Left ventricle myocardium inferior (tissue), 1 donor: ENCODE results near the gene ACAT2. TPM values are rescaled to one million over a fixed set of nuclear protein-coding genes. Genes with fewer than 3 reads are reported as not detected.
"Not testable (repeated sequence)": the region's sequence is repeated elsewhere in the genome, so short reads cannot be mapped to it uniquely, and the experiment has no call there.

Source experiments
- DNase-seq: peaks from one replicate; pipeline ENCODE4 v3.0.0-alpha.2; 2020
- H3K27ac ChIP-seq: fragments of 200-600 bp; replicated peaks from 2 replicates; pipeline ENCODE4 v1.8.0; 2021
- H3K27me3 ChIP-seq: fragments of 200-600 bp; 2 replicates; pipeline ENCODE4 v1.8.0; 2021; ENCODE audit warnings: low read depth
- H3K36me3 ChIP-seq: fragments of 200-600 bp; 2 replicates; pipeline ENCODE4 v1.8.0; 2021
- H3K4me1 ChIP-seq: fragments of 200-600 bp; 2 replicates; pipeline ENCODE4 v1.8.0; 2021
- H3K4me3 ChIP-seq: fragments of 200-600 bp; 2 replicates; pipeline ENCODE4 v1.8.0; 2021; ENCODE audit warnings: mild to moderate bottlenecking, moderate library complexity
- H3K9me3 ChIP-seq: fragments of 200-600 bp; replicated peaks from 2 replicates; pipeline ENCODE4 v1.8.0; 2021
- CTCF ChIP-seq: fragments of 200-600 bp; IDR thresholded peaks from 2 replicates; pipeline ENCODE4 v1.8.0; 2021; ENCODE audit warnings: antibody characterized with exemption, mild to moderate bottlenecking, borderline replicate concordance
- intact Hi-C: fragments of 100-400 bp; cut with micrococcal nuclease; formaldehyde crosslinking; loops from one replicate; pipeline ENCODE4 v1.11.0; 2022
- long read RNA-seq: library from polyadenylated mRNA; unstranded; transcript quantifications from one replicate; pipeline ENCODE4 v2.0.0, GENCODE V29; 2021
- total RNA-seq: library from RNA; stranded (reverse); fragmentation: NEBNext Ultra II Directional; extraction: Animal tissue kit (Norgen Biotek cat#: 25700); gene quantifications from one replicate; pipeline ENCODE4 v1.2.1, GENCODE V29; 2021
- donor health status: DM: no; HTN: yes; CAD: no; lungs with severe emphysema.

Gene ACAT2
- total RNA-seq: 5.2 TPM
- long read RNA-seq, transcript ACAT2-201 (9 exons, 3,180 nt): major isoform, 5 of 5 reads
- long read RNA-seq, partial matches to known transcripts: 0 of 5 reads
- long read RNA-seq, other reads (novel, unspliced or antisense): 0 of 5 reads

- intact Hi-C loops: no loop called here
- Histone ChIP-seq H3K27ac (peak within 1 kb of the TSS; percentile 99), H3K36me3 (peaks cover 35% of the 10 kb centered on the region), H3K4me1 (peaks cover 28% of the 10 kb centered on the region), H3K4me3 (peak within 1 kb of the TSS; percentile 87), H3K27me3 (no peaks in the 10 kb centered on the region), H3K9me3 (no peaks in the 10 kb centered on the region)
- TF ChIP-seq CTCF: peak; percentile 32
- DNase-seq: peak; percentile 95
Observed at GRCh38 chr6:159761873-159762680, at the start of gene ACAT2. TSS of gene ACAT2 (plus strand) at chr6:159762045. CDS start at chr6:159762088, 43 bp downstream.

GRCh38 chr6:159712389-159712788, 49.5 kb upstream of the ACAT2 start:
- H3K27me3 ChIP-seq, H3K9me3 ChIP-seq, intact Hi-C loops, H3K4me3 ChIP-seq, H3K36me3 ChIP-seq, H3K27ac ChIP-seq, DNase-seq: not testable (repeated sequence)
- H3K4me1 ChIP-seq: peaks cover 34% of the 10 kb centered on the region

DNA sequence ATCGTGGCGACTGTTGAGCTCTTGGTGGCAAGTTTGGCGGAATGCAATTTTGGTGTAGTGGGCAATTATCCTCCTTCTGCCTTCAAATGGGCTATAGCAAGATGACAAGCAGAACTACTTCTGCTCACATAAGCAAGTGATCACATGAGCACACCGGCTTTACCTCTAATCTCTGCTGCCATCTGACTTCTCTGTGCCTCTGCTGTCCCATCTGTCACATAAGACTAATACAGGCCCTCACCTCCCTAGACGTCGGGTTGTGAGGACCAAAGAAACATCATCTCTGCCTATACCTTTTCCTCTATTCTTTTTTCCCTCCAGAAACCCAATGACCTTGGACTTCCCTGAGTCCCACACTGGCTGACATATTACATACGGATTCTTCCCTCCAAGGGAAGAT, 47.9 kb upstream of the ACAT2 start:
- Histone ChIP-seq H3K4me3 (no peak overlapping the region), H3K9me3 (peaks cover 4% of the 10 kb centered on the region), H3K27me3 (no peaks in the 10 kb centered on the region), H3K4me1 (peaks cover 41% of the 10 kb centered on the region), H3K27ac (no peak overlapping the region), H3K36me3 (no peaks in the 10 kb centered on the region)
- no peak for DNase-seq
- intact Hi-C loops: no loop called here
- no peak for TF ChIP-seq CTCF

DNA sequence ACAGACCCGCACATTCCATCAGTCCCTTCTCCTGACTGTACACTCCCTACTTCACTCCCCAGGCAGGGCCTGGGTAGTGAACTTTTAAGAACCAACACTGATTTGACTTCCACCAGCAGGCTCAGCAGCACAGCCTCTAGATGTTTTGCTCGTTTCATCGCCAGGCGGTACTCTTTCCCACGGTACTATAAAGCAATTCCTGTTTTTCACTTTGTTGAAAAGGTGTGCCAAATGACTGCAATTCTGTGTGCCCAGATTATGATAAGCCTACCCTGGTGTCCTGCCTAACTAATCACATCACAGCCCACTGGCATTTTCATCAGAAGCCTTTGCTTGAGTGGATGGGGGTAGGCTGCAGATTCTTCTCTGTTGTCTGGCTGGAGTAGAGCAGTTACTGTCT, 47.4 kb upstream of the ACAT2 start:
- Histone ChIP-seq H3K27ac (peak overlapping the region; percentile 80), H3K4me1 (peaks cover 41% of the 10 kb centered on the region), H3K9me3 (peaks cover under 1% of the 10 kb centered on the region), H3K36me3 (no peaks in the 10 kb centered on the region), H3K4me3 (no peak overlapping the region), H3K27me3 (no peaks in the 10 kb centered on the region)
- no peak for DNase-seq
- intact Hi-C loops: no loop called here
- TF ChIP-seq CTCF: no peak

GRCh38 chr6:159715166-159715565, 46.7 kb upstream of the ACAT2 start:
- no peaks in the 10 kb centered on the region for H3K9me3 ChIP-seq
- TF ChIP-seq CTCF: no peak
- no peaks in the 10 kb centered on the region for H3K36me3 ChIP-seq
- H3K4me1 ChIP-seq: peaks cover 41% of the 10 kb centered on the region
- H3K4me3 ChIP-seq: no peak overlapping the region
- DNase-seq: no peak
- intact Hi-C loops: no loop called here
- no peaks in the 10 kb centered on the region for H3K27me3 ChIP-seq
- H3K27ac ChIP-seq: peak overlapping the region; percentile 80

DNA sequence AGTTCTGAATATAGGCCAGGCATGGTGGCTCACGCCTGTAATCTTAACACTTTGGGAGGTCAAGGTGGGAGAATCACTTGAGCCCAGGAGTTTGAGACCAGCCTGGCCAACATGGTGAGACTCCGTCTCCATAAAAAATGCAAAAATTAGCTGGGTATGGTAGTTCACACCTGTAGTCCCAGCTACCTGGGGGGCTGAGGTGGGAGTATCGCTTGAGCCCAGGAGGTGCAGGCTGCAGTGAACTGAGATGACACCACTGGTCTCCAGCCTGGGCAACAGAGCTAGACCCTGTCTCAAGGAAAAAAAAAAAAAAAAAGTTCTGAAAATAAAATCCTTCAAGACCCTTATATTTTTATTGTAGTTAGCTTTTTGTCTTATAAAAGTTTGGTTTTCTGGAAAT, 46.2 kb upstream of the ACAT2 start:
- intact Hi-C loops: no loop called here
- Histone ChIP-seq H3K27me3 (no peaks in the 10 kb centered on the region), H3K4me1 (peaks cover 41% of the 10 kb centered on the region), H3K9me3 (no peaks in the 10 kb centered on the region), H3K36me3 (no peaks in the 10 kb centered on the region), H3K27ac (peak overlapping the region; percentile 80), H3K4me3 (no peak overlapping the region)
- no peak for TF ChIP-seq CTCF
- no peak for DNase-seq
